ENCODE results near the gene PCYT2. TPM values are rescaled to one million over a fixed set of nuclear protein-coding genes. Genes with fewer than 3 reads are reported as not detected.

Gene PCYT2
- total and polyA plus RNA-seq, 9 of the 15 experiments (the other 6 are each of a cell fraction or from before 2014, with no cell fraction given) = 0.92 to 134 (median 82.5) TPM

DNA sequence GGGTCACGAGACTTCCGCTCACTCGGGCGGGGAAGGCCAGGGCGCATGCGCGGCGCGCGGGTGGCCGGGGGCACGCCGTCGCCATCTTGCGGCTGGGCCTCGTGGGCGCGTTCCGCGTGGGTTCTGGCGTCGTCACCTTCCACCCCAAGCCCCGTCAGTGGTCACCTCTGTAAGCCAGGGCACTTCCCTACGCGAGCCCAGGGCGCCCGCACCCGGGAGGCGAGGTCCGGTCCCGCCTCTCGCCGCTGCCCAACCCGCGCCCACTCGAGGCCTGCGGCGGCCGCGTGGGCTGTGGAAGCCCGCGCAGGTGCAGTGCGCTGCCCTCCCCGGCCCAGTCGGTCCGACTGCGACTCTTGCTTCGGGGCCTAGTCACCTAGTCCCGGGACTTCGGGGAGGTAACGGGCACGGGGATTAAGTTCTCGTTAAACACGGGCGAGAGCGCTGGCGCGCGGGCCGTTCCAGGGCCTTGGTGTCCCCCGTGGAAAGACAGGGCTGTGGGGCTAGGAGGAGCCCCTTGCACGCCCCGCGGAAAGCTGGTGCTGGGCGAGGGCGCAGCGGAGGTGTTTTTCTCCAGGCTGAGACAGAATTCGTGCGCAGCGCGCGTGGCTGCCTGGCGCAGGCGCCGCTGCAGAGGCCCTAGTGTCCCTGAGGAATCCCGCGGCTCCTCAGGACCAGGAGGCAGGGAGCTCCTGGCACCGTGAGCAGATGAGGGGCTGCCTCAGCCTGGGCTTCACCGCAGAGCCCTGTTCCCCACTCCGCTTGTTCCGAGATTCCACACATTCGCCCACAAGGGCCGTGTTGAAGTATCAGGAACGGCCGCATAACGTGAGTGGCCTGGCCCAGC lies 39.6 kb downstream of the PCYT2 start (continued):
- TF ChIP-seq, protein P1, sequence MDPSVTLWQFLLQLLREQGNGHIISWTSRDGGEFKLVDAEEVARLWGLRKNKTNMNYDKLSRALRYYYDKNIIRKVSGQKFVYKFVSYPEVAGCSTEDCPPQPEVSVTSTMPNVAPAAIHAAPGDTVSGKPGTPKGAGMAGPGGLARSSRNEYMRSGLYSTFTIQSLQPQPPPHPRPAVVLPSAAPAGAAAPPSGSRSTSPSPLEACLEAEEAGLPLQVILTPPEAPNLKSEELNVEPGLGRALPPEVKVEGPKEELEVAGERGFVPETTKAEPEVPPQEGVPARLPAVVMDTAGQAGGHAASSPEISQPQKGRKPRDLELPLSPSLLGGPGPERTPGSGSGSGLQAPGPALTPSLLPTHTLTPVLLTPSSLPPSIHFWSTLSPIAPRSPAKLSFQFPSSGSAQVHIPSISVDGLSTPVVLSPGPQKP (CRISPR knock-in tag; IDR thresholded peaks at IDR 0.05) = no peak
- TF ChIP-seq BCOR (IDR thresholded peaks at IDR 0.05) (no peak), MED1 (CRISPR knock-in tag; IDR thresholded peaks at IDR 0.05; ENCODE audit: borderline replicate concordance) (no peak; the same call in 1 of the 2 replicates), ZNF561 (CRISPR knock-in tag; conservative IDR thresholded peaks at IDR 0.05) (no peak), ZNF121 (CRISPR knock-in tag; conservative IDR thresholded peaks at IDR 0.05) (no peak; the same call in 1 of the 2 replicates), ZFP30 (CRISPR knock-in tag; IDR thresholded peaks at IDR 0.05; ENCODE audit: borderline replicate concordance) (no peak), TRIM24 (IDR thresholded peaks at IDR 0.05) (no peak), SIX5 (IDR thresholded peaks at IDR 0.05; ENCODE audit: borderline replicate concordance in 1 of 2, insufficient read depth in 1 of 2, low read depth in 1 of 2, low read length in 2 of 2) (no peak), PREB (CRISPR knock-in tag; IDR thresholded peaks at IDR 0.05) (0 out of 2 replicates have a peak, but pooled peaks have one; percentile 61)
- TF ChIP-seq, protein P2, sequence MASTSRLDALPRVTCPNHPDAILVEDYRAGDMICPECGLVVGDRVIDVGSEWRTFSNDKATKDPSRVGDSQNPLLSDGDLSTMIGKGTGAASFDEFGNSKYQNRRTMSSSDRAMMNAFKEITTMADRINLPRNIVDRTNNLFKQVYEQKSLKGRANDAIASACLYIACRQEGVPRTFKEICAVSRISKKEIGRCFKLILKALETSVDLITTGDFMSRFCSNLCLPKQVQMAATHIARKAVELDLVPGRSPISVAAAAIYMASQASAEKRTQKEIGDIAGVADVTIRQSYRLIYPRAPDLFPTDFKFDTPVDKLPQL (IDR thresholded peaks at IDR 0.05; ENCODE audit: extremely low read depth, insufficient read length) = no peak
- TF ChIP-seq, protein P3, sequence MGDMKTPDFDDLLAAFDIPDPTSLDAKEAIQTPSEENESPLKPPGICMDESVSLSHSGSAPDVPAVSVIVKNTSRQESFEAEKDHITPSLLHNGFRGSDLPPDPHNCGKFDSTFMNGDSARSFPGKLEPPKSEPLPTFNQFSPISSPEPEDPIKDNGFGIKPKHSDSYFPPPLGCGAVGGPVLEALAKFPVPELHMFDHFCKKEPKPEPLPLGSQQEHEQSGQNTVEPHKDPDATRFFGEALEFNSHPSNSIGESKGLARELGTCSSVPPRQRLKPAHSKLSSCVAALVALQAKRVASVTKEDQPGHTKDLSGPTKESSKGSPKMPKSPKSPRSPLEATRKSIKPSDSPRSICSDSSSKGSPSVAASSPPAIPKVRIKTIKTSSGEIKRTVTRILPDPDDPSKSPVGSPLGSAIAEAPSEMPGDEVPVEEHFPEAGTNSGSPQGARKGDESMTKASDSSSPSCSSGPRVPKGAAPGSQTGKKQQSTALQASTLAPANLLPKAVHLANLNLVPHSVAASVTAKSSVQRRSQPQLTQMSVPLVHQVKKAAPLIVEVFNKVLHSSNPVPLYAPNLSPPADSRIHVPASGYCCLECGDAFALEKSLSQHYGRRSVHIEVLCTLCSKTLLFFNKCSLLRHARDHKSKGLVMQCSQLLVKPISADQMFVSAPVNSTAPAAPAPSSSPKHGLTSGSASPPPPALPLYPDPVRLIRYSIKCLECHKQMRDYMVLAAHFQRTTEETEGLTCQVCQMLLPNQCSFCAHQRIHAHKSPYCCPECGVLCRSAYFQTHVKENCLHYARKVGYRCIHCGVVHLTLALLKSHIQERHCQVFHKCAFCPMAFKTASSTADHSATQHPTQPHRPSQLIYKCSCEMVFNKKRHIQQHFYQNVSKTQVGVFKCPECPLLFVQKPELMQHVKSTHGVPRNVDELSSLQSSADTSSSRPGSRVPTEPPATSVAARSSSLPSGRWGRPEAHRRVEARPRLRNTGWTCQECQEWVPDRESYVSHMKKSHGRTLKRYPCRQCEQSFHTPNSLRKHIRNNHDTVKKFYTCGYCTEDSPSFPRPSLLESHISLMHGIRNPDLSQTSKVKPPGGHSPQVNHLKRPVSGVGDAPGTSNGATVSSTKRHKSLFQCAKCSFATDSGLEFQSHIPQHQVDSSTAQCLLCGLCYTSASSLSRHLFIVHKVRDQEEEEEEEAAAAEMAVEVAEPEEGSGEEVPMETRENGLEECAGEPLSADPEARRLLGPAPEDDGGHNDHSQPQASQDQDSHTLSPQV (IDR thresholded peaks at IDR 0.05) = peak; percentile 96
- TF ChIP-seq, protein P4, sequence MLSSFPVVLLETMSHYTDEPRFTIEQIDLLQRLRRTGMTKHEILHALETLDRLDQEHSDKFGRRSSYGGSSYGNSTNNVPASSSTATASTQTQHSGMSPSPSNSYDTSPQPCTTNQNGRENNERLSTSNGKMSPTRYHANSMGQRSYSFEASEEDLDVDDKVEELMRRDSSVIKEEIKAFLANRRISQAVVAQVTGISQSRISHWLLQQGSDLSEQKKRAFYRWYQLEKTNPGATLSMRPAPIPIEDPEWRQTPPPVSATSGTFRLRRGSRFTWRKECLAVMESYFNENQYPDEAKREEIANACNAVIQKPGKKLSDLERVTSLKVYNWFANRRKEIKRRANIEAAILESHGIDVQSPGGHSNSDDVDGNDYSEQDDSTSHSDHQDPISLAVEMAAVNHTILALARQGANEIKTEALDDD (IDR thresholded peaks at IDR 0.05) = no peak
- TF ChIP-seq, protein P5, sequence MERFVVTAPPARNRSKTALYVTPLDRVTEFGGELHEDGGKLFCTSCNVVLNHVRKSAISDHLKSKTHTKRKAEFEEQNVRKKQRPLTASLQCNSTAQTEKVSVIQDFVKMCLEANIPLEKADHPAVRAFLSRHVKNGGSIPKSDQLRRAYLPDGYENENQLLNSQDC (CRISPR knock-in tag; IDR thresholded peaks at IDR 0.05) = no peak
- TF ChIP-seq, protein P6, sequence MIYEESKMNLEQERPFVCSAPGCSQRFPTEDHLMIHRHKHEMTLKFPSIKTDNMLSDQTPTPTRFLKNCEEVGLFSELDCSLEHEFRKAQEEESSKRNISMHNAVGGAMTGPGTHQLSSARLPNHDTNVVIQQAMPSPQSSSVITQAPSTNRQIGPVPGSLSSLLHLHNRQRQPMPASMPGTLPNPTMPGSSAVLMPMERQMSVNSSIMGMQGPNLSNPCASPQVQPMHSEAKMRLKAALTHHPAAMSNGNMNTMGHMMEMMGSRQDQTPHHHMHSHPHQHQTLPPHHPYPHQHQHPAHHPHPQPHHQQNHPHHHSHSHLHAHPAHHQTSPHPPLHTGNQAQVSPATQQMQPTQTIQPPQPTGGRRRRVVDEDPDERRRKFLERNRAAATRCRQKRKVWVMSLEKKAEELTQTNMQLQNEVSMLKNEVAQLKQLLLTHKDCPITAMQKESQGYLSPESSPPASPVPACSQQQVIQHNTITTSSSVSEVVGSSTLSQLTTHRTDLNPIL (CRISPR knock-in tag; IDR thresholded peaks at IDR 0.05) = no peak
